SJCRH30 (cell line): ENCODE results near the gene SMAD2. TPM values are rescaled to one million over a fixed set of nuclear protein-coding genes. Genes with fewer than 3 reads are reported as not detected.

ENCODE experiments used
- DNase-seq, 2 experiments: peaks; one replicate each; pipeline ENCODE4 v3.0.0-alpha.2; 2015 to 2020
- H3K27ac ChIP-seq: fragments of 250-450 bp; sonication (Bioruptor Pico); 2 replicates; pipeline ENCODE4 v1.5.1; 2020; ENCODE audit warnings: mild to moderate bottlenecking, moderate library complexity
- H3K27me3 ChIP-seq: fragments of 250-450 bp; sonication (Bioruptor Pico); 2 replicates; pipeline ENCODE4 v1.5.1; 2020; ENCODE audit warnings: mild to moderate bottlenecking, moderate library complexity
- H3K36me3 ChIP-seq: fragments of 250-450 bp; sonication (Bioruptor Pico); 2 replicates; pipeline ENCODE4 v1.5.1; 2020; ENCODE audit warnings: mild to moderate bottlenecking, moderate library complexity
- H3K4me1 ChIP-seq: fragments of 250-450 bp; sonication (Bioruptor Pico); 2 replicates; pipeline ENCODE4 v1.5.1; 2020; ENCODE audit warnings: mild to moderate bottlenecking, moderate library complexity
- H3K4me3 ChIP-seq: fragments of 250-450 bp; sonication (Bioruptor Pico); 2 replicates; pipeline ENCODE4 v1.5.1; 2020; ENCODE audit warnings: mild to moderate bottlenecking, moderate library complexity
- H3K9me3 ChIP-seq: fragments of 250-450 bp; sonication (Bioruptor Pico); replicated peaks from 2 replicates; pipeline ENCODE4 v1.5.1; 2020; ENCODE audit warnings: mild to moderate bottlenecking, moderate library complexity
- total RNA-seq: library from RNA; depleted of rRNA; stranded (reverse); fragments of >200 nt; shearing (Covaris generic); gene quantifications from 2 replicates; pipeline ENCODE4 v1.2.3, GENCODE V29; 2014

The SMAD2 gene
- total RNA-seq, 1 experiment from 2014 or later, result 67.4 TPM

DNA sequence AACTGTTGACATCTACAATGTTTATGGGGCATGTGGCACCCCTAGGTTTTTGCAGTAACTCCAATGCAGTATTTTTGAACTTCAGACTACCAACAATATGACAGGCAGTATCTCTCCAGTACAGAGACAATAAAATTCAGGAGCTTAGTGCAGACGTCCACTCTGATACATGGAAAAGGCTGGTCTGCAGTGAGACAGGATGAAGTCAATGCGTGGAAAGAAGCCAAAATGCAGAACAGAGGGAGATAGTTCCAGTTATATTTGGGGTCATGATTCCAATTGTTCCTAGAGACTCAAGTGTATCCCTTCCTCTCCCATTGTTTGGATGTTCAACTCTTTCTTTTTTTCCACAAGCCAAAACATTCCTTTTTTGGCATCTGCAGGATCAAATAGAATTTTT, 18.7 kb upstream of the SMAD2 start:
- Histone ChIP-seq H3K4me3 (no peak overlapping the region), H3K36me3 (no peaks in the 10 kb centered on the region), H3K9me3 (no peaks in the 10 kb centered on the region), H3K27ac (no peak overlapping the region), H3K4me1 (peaks cover 10% of the 10 kb centered on the region), H3K27me3 (no peaks in the 10 kb centered on the region)
- no peak for DNase-seq

DNA sequence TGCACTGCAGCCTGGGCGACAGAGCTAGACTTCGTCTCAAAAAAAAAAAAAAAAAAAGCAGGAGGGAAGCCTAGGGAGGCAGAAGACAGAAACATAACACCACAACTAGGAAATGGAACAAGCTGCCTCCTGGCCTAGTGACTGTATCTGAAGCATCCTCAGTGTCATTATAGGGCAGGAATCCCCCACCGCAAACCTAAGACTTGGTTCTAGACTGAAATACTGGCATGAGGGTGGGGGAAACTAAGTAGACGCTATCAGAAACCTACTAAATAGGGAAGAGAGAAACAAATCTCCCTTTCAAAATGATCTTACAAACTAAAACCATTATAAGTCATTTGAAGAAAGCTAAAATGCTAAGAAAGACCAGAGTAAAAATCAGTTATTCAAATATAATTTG, 16.4 kb upstream of the SMAD2 start:
- H3K27ac ChIP-seq, result no peak overlapping the region
- H3K4me3 ChIP-seq, result no peak overlapping the region
- no peaks in the 10 kb centered on the region for H3K27me3 ChIP-seq
- no peaks in the 10 kb centered on the region for H3K9me3 ChIP-seq
- DNase-seq, result no peak
- H3K4me1 ChIP-seq, result no peaks in the 10 kb centered on the region
- no peaks in the 10 kb centered on the region for H3K36me3 ChIP-seq

DNA sequence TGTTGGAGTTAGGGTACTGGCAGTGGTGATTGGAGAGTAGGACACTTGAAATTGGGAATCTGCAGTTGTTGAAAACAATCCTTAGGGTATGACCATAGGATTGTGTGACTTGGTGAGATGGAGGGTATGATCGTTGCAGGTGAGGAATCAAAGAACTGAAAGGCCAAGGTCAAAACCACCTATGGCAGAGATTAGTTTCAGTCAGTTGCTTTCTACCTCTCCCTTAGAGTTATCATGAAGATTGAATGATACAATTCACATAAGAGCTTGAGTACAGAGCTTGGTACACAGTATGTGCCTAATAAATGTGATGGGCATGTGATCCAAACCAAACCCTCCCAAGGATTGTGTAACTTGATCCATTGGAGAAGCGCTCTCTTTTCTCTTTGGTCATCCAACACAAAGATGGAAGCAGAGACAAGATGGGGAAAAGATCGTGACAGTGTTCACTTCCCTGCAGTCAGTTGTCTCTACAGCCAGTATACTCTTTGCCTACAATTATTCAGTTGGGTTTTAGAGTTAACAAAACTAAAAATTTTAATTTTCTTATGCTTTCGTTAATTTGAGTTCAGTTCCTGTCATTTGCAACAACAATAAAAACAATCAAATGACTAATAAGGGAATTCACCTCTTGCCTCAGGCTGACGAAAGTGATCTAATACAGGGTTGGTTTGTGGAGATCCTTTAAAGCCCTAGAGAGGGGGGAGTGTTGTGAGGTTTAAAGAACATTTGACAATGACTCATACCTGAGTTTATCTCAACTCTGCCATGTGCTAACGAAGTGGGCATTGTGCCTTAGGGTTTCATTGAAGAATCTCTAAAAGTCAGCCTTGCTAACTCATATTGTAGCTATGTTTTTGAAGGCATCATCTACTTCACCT, 14.8 kb upstream of the SMAD2 start:
- Histone ChIP-seq H3K27ac (no peak overlapping the region), H3K9me3 (no peaks in the 10 kb centered on the region), H3K4me1 (no peaks in the 10 kb centered on the region), H3K4me3 (no peak overlapping the region), H3K27me3 (no peaks in the 10 kb centered on the region), H3K36me3 (no peaks in the 10 kb centered on the region)
- no peak for DNase-seq

DNA sequence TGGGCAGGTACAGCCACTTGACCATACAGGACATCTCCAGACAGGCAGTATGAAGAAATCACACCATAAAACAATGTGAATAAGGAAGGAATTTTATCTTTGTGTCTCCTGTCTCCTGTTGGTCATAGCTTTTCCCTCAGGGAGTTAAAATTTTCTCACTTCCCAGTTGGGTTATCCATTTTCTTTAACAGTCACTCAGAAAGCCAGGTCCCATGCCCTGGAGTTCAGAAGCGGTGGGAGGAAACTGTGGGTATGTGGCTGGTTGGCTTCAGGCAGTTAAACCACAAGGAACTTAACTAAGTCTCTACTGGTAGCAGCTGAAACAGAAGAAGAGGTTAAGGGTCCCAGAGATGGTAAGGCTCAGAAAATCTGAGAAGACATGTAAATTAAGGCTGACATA, 6.5 kb upstream of the SMAD2 start:
- Histone ChIP-seq H3K9me3 (no peaks in the 10 kb centered on the region), H3K27me3 (no peaks in the 10 kb centered on the region), H3K4me3 (no peak overlapping the region), H3K27ac (no peak overlapping the region), H3K36me3 (no peaks in the 10 kb centered on the region), H3K4me1 (0 out of 2 replicates have a peak, but pooled peaks cover 3% of the 10 kb centered on the region)
- DNase-seq, result peak in 1 of 2 experiments; percentile 4

DNA sequence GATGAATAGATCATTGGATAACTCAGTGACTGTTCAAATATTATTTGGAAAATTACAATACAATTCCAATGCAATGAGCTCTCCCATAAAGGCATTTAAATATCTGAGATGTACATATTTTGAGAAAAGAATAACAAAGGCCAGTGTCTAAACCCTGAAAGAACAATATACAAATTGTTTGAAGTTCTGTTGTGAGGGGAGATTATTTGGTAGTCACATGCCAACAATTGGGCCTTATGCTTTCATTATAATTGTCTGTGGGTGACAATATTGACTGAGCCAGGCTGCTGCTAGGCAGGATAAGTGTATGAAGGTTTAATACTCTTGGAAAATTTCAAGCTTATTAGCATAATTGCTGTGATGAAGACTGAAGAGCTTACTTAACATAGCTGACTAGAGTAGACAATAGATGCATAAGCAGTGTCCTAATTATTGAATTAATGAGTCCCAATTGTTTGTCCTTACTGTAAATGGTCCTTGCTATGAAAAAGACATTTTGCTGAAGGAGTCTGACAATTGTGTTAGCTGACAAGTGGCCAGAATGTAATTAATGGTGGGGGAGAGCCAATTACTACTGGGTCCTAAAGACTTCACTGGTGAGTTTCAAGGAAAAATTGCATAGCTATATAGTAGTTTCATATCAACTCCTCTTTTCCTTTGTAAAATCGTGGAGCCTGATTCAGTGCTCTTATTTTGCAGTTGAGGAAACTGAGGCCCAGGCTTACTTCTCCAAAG, 5.0 kb upstream of the SMAD2 start:
- Histone ChIP-seq H3K4me1 (0 out of 2 replicates have a peak, but pooled peaks cover 5% of the 10 kb centered on the region), H3K36me3 (no peaks in the 10 kb centered on the region), H3K9me3 (no peaks in the 10 kb centered on the region), H3K27ac (no peak overlapping the region), H3K27me3 (no peaks in the 10 kb centered on the region), H3K4me3 (no peak overlapping the region)
- DNase-seq, result no peak

DNA sequence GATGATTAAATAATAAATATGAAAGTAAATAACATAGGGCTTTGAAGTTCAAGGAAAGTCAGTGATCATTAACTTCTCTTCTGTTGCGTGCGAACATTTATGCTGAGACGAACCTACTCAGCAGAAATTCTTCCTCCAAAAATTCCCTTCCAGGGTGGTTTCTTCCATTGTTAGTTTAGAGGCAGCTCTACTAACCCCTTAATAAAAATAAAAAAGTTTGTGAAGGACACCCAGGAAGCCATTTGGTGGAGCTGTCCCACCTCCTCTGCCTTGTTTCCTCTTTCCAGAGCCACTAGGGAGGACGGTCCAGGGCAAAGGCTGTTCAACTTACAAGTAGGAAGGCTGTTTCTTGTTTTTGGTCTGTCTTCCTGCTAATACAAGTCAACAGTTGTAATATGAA, 2.1 kb upstream of the SMAD2 start:
- no peak for DNase-seq
- Histone ChIP-seq H3K9me3 (no peaks in the 10 kb centered on the region), H3K27ac (no peak overlapping the region), H3K27me3 (no peaks in the 10 kb centered on the region), H3K4me3 (no peak overlapping the region), H3K36me3 (no peaks in the 10 kb centered on the region), H3K4me1 (0 out of 2 replicates have a peak, but pooled peaks cover 9% of the 10 kb centered on the region)

DNA sequence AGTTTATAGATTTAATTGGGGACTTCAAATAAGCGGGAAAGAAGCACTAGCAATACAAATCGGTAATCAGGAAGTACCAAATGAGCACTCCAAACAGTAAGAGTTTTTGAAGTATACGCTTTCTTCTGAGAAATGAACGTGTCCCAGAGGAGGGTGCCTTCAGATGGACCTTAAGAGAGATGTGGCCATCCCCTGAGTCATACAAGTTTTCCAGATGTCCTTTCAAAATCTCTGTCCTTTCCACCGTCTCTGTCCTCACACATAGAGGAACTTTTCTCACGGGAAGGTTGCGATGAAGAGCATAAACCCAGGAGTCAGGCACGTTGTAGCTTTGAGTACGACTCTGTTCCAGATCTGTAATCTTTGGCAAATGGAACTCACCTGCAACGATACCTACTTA, 1.7 kb upstream of the SMAD2 start:
- H3K9me3 ChIP-seq, result no peaks in the 10 kb centered on the region
- H3K4me3 ChIP-seq, result peak overlapping the region; percentile 79
- 0 out of 2 replicates have a peak, but pooled peaks cover 9% of the 10 kb centered on the region for H3K4me1 ChIP-seq
- DNase-seq, result no peak
- H3K36me3 ChIP-seq, result no peaks in the 10 kb centered on the region
- no peaks in the 10 kb centered on the region for H3K27me3 ChIP-seq
- no peak overlapping the region; the same call in 1 of the 2 replicates for H3K27ac ChIP-seq

DNA sequence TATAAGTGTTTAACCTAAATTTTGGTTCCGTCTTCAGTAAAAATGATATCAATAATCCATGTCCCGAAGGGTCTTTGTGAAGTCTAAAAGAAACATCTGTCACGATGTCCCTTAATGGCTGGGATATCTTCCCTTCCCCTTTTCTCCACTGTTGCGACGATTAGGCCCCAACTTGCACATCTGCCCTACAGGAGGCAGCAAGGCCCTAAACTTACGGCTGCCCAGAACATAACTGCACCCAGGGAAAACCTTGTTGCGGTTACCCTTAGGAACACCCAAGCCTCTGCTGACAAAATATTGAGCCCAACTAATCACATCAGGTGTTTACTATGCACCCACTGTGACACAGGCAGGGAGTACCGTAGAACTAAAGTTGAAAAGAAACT, 1.3 kb upstream of the SMAD2 start:
- H3K4me1 ChIP-seq, result 0 out of 2 replicates have a peak, but pooled peaks cover 9% of the 10 kb centered on the region
- no peaks in the 10 kb centered on the region for H3K36me3 ChIP-seq
- H3K4me3 ChIP-seq, result peak overlapping the region; percentile 79
- H3K27me3 ChIP-seq, result no peaks in the 10 kb centered on the region
- peak; percentile 42 to 62 for DNase-seq
- H3K27ac ChIP-seq, result peak overlapping the region; percentile 96
- H3K9me3 ChIP-seq, result no peaks in the 10 kb centered on the region

DNA sequence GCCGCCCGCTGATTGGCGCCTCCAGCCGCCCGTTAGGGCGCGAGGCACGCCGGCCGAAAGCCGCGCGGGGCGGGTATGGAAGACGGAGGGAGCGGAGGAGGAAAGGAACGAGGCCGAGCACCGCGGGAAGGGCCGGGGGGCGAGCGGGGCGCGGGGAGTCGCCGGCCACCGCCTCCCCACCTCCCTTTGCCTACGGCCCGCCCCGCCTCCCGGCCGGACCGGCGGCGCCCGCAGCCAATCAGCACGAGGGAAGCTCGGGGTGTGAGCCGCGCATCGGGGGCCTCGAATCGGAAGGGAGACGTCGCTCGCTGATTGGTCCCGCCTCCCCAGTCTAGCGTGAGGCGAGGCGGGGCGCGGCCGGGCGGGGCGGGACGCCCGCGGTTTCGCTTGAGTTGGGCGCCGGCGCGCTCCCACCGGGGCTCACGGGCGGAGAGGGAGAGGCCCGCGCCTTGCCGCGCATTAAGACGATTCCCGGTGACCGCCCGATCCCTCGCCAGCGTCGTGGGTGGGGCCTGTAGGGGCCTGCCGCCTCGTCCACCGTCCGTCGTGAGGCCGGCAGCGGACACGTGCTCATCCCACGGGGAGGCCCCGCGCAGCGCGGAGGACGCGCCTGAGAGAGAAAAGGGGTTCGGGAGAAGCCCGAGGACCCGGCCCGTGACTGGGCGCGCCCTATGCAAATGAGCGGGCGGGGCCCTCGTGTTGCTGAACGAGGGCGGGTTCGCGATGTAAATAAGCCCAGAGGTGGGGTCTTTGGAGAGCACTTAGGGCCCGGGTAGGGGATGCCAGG, 665 bp upstream of the SMAD2 start:
- no peaks in the 10 kb centered on the region for H3K9me3 ChIP-seq
- H3K27me3 ChIP-seq, result no peaks in the 10 kb centered on the region
- DNase-seq, result peak; percentile 92 to 93
- peak overlapping the region; percentile 96 for H3K27ac ChIP-seq
- H3K4me3 ChIP-seq, result peak overlapping the region; percentile 79
- 0 out of 2 replicates have a peak, but pooled peaks cover 9% of the 10 kb centered on the region for H3K4me1 ChIP-seq
- no peaks in the 10 kb centered on the region for H3K36me3 ChIP-seq

DNA sequence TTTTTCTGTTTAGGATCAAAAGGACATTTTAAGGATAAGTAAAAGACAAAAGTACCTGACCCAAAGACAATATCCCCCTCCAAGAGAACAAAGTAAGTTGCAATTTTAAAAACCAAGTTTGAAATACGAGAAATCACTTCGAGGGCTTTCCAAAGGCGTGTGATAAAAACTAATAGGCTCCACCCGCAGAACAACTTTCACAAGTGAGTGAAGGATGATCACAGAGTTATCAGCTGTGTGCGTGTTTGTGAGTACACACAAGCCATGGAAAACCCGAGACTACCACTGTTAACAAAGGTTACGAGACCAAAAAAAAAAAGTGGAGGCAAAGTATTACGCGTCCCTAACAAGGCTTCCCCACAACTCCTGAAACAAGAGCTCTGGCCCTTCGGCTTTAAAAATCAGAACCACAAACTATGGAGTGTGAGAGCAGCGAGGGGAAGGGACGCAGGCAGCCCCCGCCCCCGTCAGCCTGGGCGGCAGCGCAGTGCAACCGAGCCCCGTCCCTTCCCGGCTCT, 719 bp downstream of the SMAD2 start:
- Histone ChIP-seq H3K4me3 (peak overlapping the region; percentile 79), H3K27me3 (no peaks in the 10 kb centered on the region), H3K36me3 (no peaks in the 10 kb centered on the region), H3K4me1 (0 out of 2 replicates have a peak, but pooled peaks cover 9% of the 10 kb centered on the region), H3K9me3 (no peaks in the 10 kb centered on the region), H3K27ac (peak overlapping the region; percentile 83)
- no peak for DNase-seq

DNA sequence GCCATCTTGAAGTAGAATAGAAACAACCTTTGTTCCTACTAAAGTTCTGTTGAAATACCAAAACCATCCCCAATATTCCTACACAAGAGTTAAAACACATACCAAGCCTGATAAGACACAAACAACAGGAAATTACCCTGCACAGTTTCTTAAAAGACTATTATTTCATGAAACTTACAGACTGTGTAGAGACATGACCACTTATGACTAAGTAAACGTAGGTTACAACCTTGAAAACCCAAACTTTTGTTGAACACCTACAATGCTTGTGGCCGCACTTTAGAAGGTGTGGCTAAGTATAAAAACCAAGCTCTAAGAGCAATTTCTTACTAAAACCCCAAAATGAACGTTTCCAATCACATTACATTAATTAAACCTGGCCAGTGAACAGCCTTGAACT, 2.0 kb downstream of the SMAD2 start:
- no peak overlapping the region for H3K27ac ChIP-seq
- no peaks in the 10 kb centered on the region for H3K36me3 ChIP-seq
- H3K9me3 ChIP-seq, result no peaks in the 10 kb centered on the region
- no peak overlapping the region for H3K4me3 ChIP-seq
- DNase-seq, result no peak
- 0 out of 2 replicates have a peak, but pooled peaks cover 9% of the 10 kb centered on the region for H3K4me1 ChIP-seq
- H3K27me3 ChIP-seq, result no peaks in the 10 kb centered on the region

DNA sequence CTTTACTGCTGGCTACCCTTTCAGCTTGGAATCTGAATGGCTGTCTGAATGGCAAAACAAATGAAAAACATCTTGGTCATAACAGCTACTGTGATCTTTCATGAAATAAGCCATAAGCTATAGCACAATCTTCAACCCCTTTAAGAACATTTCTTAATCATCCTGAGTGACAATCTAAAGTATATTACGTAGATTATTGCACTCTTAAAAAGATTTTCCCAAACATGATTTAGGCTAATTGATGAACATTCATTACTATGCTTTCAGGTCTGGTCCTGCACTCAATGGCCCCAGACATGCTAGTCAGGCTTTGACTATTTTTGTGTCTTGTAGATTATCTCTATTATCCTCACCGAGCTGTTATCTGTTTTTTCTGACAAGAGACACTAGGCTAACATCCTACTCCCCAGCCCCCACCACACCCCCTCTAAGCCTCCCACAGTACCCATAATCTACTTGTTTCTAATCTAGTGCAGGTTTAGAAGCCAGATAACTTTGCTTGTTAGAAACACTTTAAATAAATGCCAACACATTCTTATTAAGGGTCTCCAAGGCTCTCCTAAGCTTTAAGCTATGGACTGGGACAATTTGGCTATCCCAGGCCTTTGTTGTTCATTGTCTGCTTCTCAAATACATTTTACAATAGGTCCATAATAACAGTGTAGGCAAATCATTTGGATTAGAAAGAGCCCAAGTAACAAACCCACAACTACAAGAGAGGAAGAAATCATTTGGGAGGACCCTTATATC, 4.2 kb downstream of the SMAD2 start:
- Histone ChIP-seq H3K36me3 (no peaks in the 10 kb centered on the region), H3K4me1 (0 out of 2 replicates have a peak, but pooled peaks cover 4% of the 10 kb centered on the region), H3K27me3 (no peaks in the 10 kb centered on the region), H3K4me3 (no peak overlapping the region), H3K27ac (no peak overlapping the region), H3K9me3 (no peaks in the 10 kb centered on the region)
- DNase-seq, result no peak

DNA sequence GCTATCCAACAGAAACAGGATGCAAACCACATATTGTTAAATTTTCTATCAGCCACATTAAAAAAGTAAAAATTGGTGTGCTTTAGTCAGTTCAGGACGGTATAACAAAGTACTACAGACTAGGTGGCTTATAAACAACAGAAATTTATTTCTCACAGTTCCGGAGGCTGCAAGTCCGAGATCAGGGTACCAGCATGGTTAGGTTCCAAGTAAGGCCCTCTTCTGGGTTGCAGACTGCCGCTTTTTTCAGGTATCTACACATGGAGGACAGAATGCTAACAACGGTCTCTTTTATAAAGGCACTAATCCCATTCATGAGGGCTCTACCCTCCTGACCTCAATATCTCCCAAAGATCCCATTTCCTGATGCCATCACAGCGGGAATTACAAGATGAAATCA, 10.5 kb downstream of the SMAD2 start:
- H3K27ac ChIP-seq, result no peak overlapping the region
- H3K4me3 ChIP-seq, result no peak overlapping the region
- H3K9me3 ChIP-seq, result no peaks in the 10 kb centered on the region
- H3K36me3 ChIP-seq, result no peaks in the 10 kb centered on the region
- H3K4me1 ChIP-seq, result peaks cover 14% of the 10 kb centered on the region
- DNase-seq, result no peak
- H3K27me3 ChIP-seq, result no peaks in the 10 kb centered on the region
